Kidney (tissue), 14 donors: ENCODE data around the gene GNAT2. TPM values are rescaled to one million over a fixed set of nuclear protein-coding genes. Genes with fewer than 3 reads are reported as not detected.
A peak's percentile ranks its signal among the peaks of the same experiment; 100 is the strongest.

Source experiments
- DNase-seq, 5 donors: peaks; one replicate each; pipeline ENCODE4 v3.0.0-alpha.2; 2013 to 2020
- FAIRE-seq: peaks from 2 replicates; lab custom pipeline; 2012; peaks lifted over from hg19 to GRCh38; lab: Jason Lieb, UNC
- H3K27ac ChIP-seq, 2 donors: one replicate each; pipeline ENCODE4 v1.7.0; 2013; ENCODE audit warnings: low read depth in 2 of 2, low read length in 2 of 2, inconsistent platforms in 1 of 2
- H3K27me3 ChIP-seq: one replicate; pipeline ENCODE4 v1.7.1; 2013; ENCODE audit warnings: low read length, inconsistent platforms; ENCODE audit not compliant: control insufficient read depth, insufficient read depth
- H3K36me3 ChIP-seq, 3 donors: one replicate each; pipeline versions ENCODE4 v1.7.0 to v1.7.1; 2013; ENCODE audit warnings: low read length in 3 of 3, control low read depth in 1 of 3, inconsistent platforms in 1 of 3; ENCODE audit not compliant: insufficient read depth in 3 of 3, control insufficient read depth in 2 of 3
- H3K4me1 ChIP-seq, 3 donors: one replicate each; pipeline versions ENCODE4 v1.7.0 to v1.7.1; 2013; ENCODE audit warnings: low read length in 3 of 3, inconsistent platforms in 1 of 3, low read depth in 1 of 3; ENCODE audit not compliant: control insufficient read depth in 2 of 3, insufficient read depth in 2 of 3
- H3K4me3 ChIP-seq, 3 donors: one replicate each; pipeline versions ENCODE4 v1.7.0 to v1.8.1; 2013; ENCODE audit warnings: low read length in 3 of 3, control low read depth in 1 of 3, inconsistent platforms in 1 of 3
- H3K9ac ChIP-seq, 3 donors: one replicate each; pipeline versions ENCODE4 v1.7.0 to v1.7.1; 2013; ENCODE audit warnings: low read length in 3 of 3, control low read depth in 1 of 3, inconsistent platforms in 1 of 3
- H3K9me3 ChIP-seq, 3 donors: one replicate each; pipeline versions ENCODE4 v1.7.0 to v1.7.1; 2013; ENCODE audit warnings: low read length in 3 of 3, control low read depth in 1 of 3, inconsistent platforms in 1 of 3; ENCODE audit not compliant: control insufficient read depth in 2 of 3, insufficient read depth in 1 of 3
- CTCF ChIP-seq: IDR thresholded peaks from 3 replicates; pipeline ENCODE4 v1.5.1; 2012; ENCODE audit warnings: mild to moderate bottlenecking, moderate library complexity, borderline replicate concordance; ENCODE audit not compliant: insufficient read depth; ENCODE audit errors: extremely low read depth
- intact Hi-C: fragments of 100-400 bp; cut with DNase I; formaldehyde crosslinking; loops from one replicate; pipeline ENCODE4 v1.11.1; 2022
- polyA plus RNA-seq: library from polyadenylated mRNA; stranded (reverse); fragments of 350-450 nt; fragmentation: Illumina TruSeq; extraction: RNeasy Lipid Tissue Mini Kit (QIAGEN cat#74804); gene quantifications from one replicate; pipeline ENCODE4 v1.2.3, GENCODE V29; 2014; ENCODE audit warnings: low read depth, low replicate concordance; ENCODE audit not compliant: insufficient read depth
- total RNA-seq: library from RNA; stranded (reverse); fragmentation: NEBNext Ultra II Directional; extraction: Animal tissue kit (Norgen Biotek cat#: 25700); gene quantifications from one replicate; pipeline ENCODE4 v1.2.1, GENCODE V29; 2021
- donor health status: control.
- donor health status: control.
- donor health status: control.
- donor health status: control.
- donor health status: control.
- donor health status: DM: yes; HTN: yes; CAD: no.
- donor health status: Normal renal cell carcinoma (clear cell type).

Gene GNAT2
- total and polyA plus RNA-seq, 2 donors from 2014 or later = not detected

- Histone ChIP-seq H3K4me1 (peaks cover 0 to 5% (median 4%) of the 10 kb centered on the region in 3 donors), H3K9ac (no peak overlapping the region), H3K9me3 (no peaks in the 10 kb centered on the region), H3K4me3 (no peak overlapping the region), H3K36me3 (no peaks in the 10 kb centered on the region), H3K27ac (no peak overlapping the region), H3K27me3 (no peaks in the 10 kb centered on the region)
- DNase-seq (no peak), FAIRE-seq (no peak)
- TF ChIP-seq CTCF = no peak
- intact Hi-C loops = loop anchor here (5.0 kb wide), 1 partner anchor 130 kb away; no protein-coding TSS in a partner anchor
These were observed 22.4 kb upstream of the GNAT2 start for GRCh38 chr1:109641861-109642260.

GRCh38 chr1:109641078-109641740 lies 21.8 kb upstream of the GNAT2 start:
- H3K27me3 ChIP-seq = no peaks in the 10 kb centered on the region
- H3K9me3 ChIP-seq = no peaks in the 10 kb centered on the region
- no peak overlapping the region for H3K9ac ChIP-seq
- TF ChIP-seq CTCF = no peak
- H3K36me3 ChIP-seq = no peaks in the 10 kb centered on the region
- FAIRE-seq (no peak), DNase-seq (no peak)
- H3K27ac ChIP-seq = no peak overlapping the region
- H3K4me1 ChIP-seq = peaks cover 0 to 8% (median 4%) of the 10 kb centered on the region in 3 donors
- intact Hi-C loops = loop anchor here (5.0 kb wide), 1 partner anchor 131 kb away; no protein-coding TSS in a partner anchor
- H3K4me3 ChIP-seq = no peak overlapping the region

GRCh38 chr1:109640285-109640865 lies 21.0 kb upstream of the GNAT2 start:
- intact Hi-C loops = loop anchor here (5.0 kb wide), 1 partner anchor 132 kb away; no protein-coding TSS in a partner anchor
- DNase-seq (peak in 4 of 5 donors; percentile 58 to 89 (median 80)), FAIRE-seq (no peak)
- Histone ChIP-seq H3K36me3 (no peaks in the 10 kb centered on the region), H3K27ac (no peak overlapping the region), H3K9me3 (no peaks in the 10 kb centered on the region), H3K27me3 (no peaks in the 10 kb centered on the region), H3K4me3 (no peak overlapping the region), H3K4me1 (peaks cover 0 to 9% (median 4%) of the 10 kb centered on the region in 3 donors), H3K9ac (no peak overlapping the region)
- peak; percentile 95 for TF ChIP-seq CTCF
